SU-DHL-6 (cell line): ENCODE data around the gene SREBF2.

Experiments
- H2AFZ ChIP-seq: fragments of 200-600 bp; sonication (generic); 2 replicates; pipeline ENCODE4 v1.6.1; 2014; ENCODE audit warnings: low read depth, mild to moderate bottlenecking, moderate library complexity, mixed read lengths, antibody characterized with exemption, low read length; ENCODE audit not compliant: severe bottlenecking
- H3F3A ChIP-seq: fragments of 200-600 bp; shearing (Covaris generic); 2 replicates; pipeline ENCODE4 v1.6.0; 2016; ENCODE audit warnings: antibody characterized with exemption, mild to moderate bottlenecking; ENCODE audit not compliant: insufficient read depth
- H3K27ac ChIP-seq: fragments of 200-600 bp; sonication (generic); 2 replicates; pipeline ENCODE4 v1.5.1; 2016; ENCODE audit warnings: low read depth, mild to moderate bottlenecking, low read length, moderate library complexity, mixed read lengths
- H3K27me3 ChIP-seq: fragments of 200-600 bp; sonication (generic), shearing (Covaris generic); 2 replicates; pipeline ENCODE4 v1.6.0; 2014; ENCODE audit warnings: mild to moderate bottlenecking, low read length
- H3K36me3 ChIP-seq: fragments of 200-600 bp; sonication (generic); 2 replicates; pipeline ENCODE4 v1.6.1; 2014; ENCODE audit warnings: mild to moderate bottlenecking, low read length, mixed read lengths
- H3K4me2 ChIP-seq: fragments of 300-600, 200-600 bp; shearing (Covaris generic), sonication (generic); 2 replicates; pipeline ENCODE4 v1.6.0; 2014; ENCODE audit warnings: low read length, low read depth, mild to moderate bottlenecking; ENCODE audit not compliant: poor library complexity, severe bottlenecking
- H3K4me3 ChIP-seq: fragments of 200-600 bp; sonication (generic); 2 replicates; pipeline ENCODE4 v1.5.1; 2014; ENCODE audit warnings: antibody characterized with exemption, low read length, mild to moderate bottlenecking, mixed read lengths; ENCODE audit not compliant: insufficient read depth, poor library complexity, severe bottlenecking
- H3K79me2 ChIP-seq: fragments of 200-600 bp; sonication (generic); 2 replicates; pipeline ENCODE4 v1.6.1; 2014; ENCODE audit warnings: mild to moderate bottlenecking, low read length, moderate library complexity; ENCODE audit not compliant: insufficient read depth
- H3K9ac ChIP-seq: fragments of 200-600 bp; sonication (generic); 2 replicates; pipeline ENCODE4 v1.7.0; 2014; ENCODE audit warnings: mild to moderate bottlenecking, low read length
- H3K9me2 ChIP-seq: fragments of 200-600 bp; sonication (generic); replicated peaks from 2 replicates; pipeline ENCODE4 v1.6.1; 2014; ENCODE audit warnings: low read length; ENCODE audit not compliant: insufficient read depth
- H3K9me3 ChIP-seq: fragments of 200-600 bp; sonication (generic); 2 replicates; pipeline ENCODE4 v1.6.1; 2014; ENCODE audit warnings: low read length, mixed read lengths; ENCODE audit not compliant: insufficient read depth
- H4K20me1 ChIP-seq: fragments of 200-600 bp; sonication (generic); 2 replicates; pipeline ENCODE4 v1.6.1; 2014; ENCODE audit warnings: low read depth, mild to moderate bottlenecking, antibody characterized with exemption, low read length, moderate library complexity, mixed read lengths
- CTCF ChIP-seq: fragments of 200-600 bp; sonication (generic); IDR thresholded peaks from one replicate; pipeline ENCODE4 v1.5.1; 2017; ENCODE audit warnings: antibody characterized with exemption, mild to moderate bottlenecking, low read length, moderate library complexity; ENCODE audit not compliant: insufficient read depth, poor library complexity, severe bottlenecking
- EZH2phosphoT487 ChIP-seq: fragments of 200-600 bp; sonication (generic), shearing (Covaris generic); conservative IDR thresholded peaks from 2 replicates; pipeline ENCODE4 v1.6.1; 2018; ENCODE audit warnings: mild to moderate bottlenecking, antibody characterized with exemption, low read length, moderate library complexity, mixed read lengths

The SREBF2 gene

GRCh38 chr22:41816871-41817270, 16.0 kb upstream of the SREBF2 start:
- TF ChIP-seq CTCF: no peak
- TF ChIP-seq EZH2phosphoT487: no peak
- no peaks in the 10 kb centered on the region for H4K20me1 ChIP-seq
- H3K79me2 ChIP-seq: no peaks in the 10 kb centered on the region
- no peaks in the 10 kb centered on the region for H3F3A ChIP-seq
- H3K27ac ChIP-seq: no peak overlapping the region
- H3K4me2 ChIP-seq: no peak overlapping the region
- H2AFZ ChIP-seq: no peak overlapping the region
- H3K9me3 ChIP-seq: no peaks in the 10 kb centered on the region
- H3K36me3 ChIP-seq: no peaks in the 10 kb centered on the region
- H3K4me3 ChIP-seq: no peak overlapping the region
- H3K27me3 ChIP-seq: no peaks in the 10 kb centered on the region
- H3K9ac ChIP-seq: no peak overlapping the region
- H3K9me2 ChIP-seq: no peaks in the 10 kb centered on the region

- Histone ChIP-seq H3K9ac (no peak overlapping the region), H3K79me2 (no peaks in the 10 kb centered on the region), H4K20me1 (no peaks in the 10 kb centered on the region), H3K36me3 (no peaks in the 10 kb centered on the region), H3K4me3 (no peak overlapping the region), H3K9me2 (no peaks in the 10 kb centered on the region), H3F3A (no peaks in the 10 kb centered on the region), H3K4me2 (no peak overlapping the region), H3K27ac (no peak overlapping the region), H2AFZ (no peak overlapping the region), H3K27me3 (no peaks in the 10 kb centered on the region), H3K9me3 (no peaks in the 10 kb centered on the region)
- no peak for TF ChIP-seq CTCF
Observed at GRCh38 chr22:41818011-41818410, 14.9 kb upstream of the SREBF2 start.

GRCh38 chr22:41818596-41818995, 14.3 kb upstream of the SREBF2 start:
- Histone ChIP-seq H3K9ac (no peak overlapping the region), H3K4me2 (no peak overlapping the region), H3K9me3 (no peaks in the 10 kb centered on the region), H3K79me2 (no peaks in the 10 kb centered on the region), H3K27me3 (no peaks in the 10 kb centered on the region), H3K36me3 (no peaks in the 10 kb centered on the region), H3K9me2 (no peaks in the 10 kb centered on the region), H3F3A (no peaks in the 10 kb centered on the region), H4K20me1 (no peaks in the 10 kb centered on the region), H2AFZ (no peak overlapping the region), H3K4me3 (no peak overlapping the region), H3K27ac (no peak overlapping the region)
- TF ChIP-seq CTCF (no peak), EZH2phosphoT487 (no peak)

GRCh38 chr22:41819257-41819656, 13.6 kb upstream of the SREBF2 start:
- H3K27me3 ChIP-seq: no peaks in the 10 kb centered on the region
- H3K9ac ChIP-seq: no peak overlapping the region
- H3K4me2 ChIP-seq: no peak overlapping the region
- H2AFZ ChIP-seq: no peak overlapping the region
- no peaks in the 10 kb centered on the region for H3F3A ChIP-seq
- H3K79me2 ChIP-seq: no peaks in the 10 kb centered on the region
- no peaks in the 10 kb centered on the region for H3K9me2 ChIP-seq
- no peak overlapping the region for H3K4me3 ChIP-seq
- H3K36me3 ChIP-seq: no peaks in the 10 kb centered on the region
- H4K20me1 ChIP-seq: no peaks in the 10 kb centered on the region
- H3K27ac ChIP-seq: no peak overlapping the region
- TF ChIP-seq CTCF (no peak), EZH2phosphoT487 (no peak)
- H3K9me3 ChIP-seq: no peaks in the 10 kb centered on the region
